ENCODE data around the gene TCEANC2.
A peak's percentile ranks its signal among the peaks of the same experiment; 100 is the strongest.

The TCEANC2 gene

GRCh38 chr1:54153535-54154439, 100.4 kb downstream of the TCEANC2 start:
- H3K4me3 ChIP-seq, result no peak overlapping the region
- peak overlapping the region in 13 of 21 experiments; percentile 4 to 65 (median 40) for H3K27ac ChIP-seq

Data from skin epidermis (tissue), 12 donors.